ENCODE results near the gene NR1I3. TPM values are rescaled to one million over a fixed set of nuclear protein-coding genes. Genes with fewer than 3 reads are reported as not detected.

Gene NR1I3
- total RNA-seq, 1 donor from 2014 or later = not detected

DNA sequence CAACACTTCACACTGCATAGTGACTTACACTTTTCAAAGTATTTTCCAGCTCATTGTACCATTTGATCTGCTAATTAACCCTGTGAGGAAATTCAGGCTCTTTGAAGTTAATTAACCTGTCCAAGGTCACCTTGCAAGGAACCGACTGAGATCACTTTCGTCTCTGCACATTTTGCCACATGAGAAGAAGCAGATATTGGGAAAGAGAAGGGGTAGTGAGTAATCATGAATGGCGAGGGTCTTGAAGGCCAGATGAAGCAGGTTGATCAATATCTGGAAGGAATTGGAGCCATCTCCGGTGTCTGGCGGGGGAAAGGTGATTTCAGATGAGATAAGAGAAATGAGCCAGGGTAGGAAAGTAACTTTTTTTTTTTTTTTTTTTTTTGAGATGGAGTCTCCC lies 18.0 kb downstream of the NR1I3 start:
- no peak overlapping the region for H3K4me3 Mint-ChIP-seq (ENCODE audit: unreplicated experiment)
- Histone ChIP-seq H3K79me2 (ENCODE audit: insufficient read depth, low read length) (no peaks in the 10 kb centered on the region), H3K27ac (ENCODE audit: low read depth, low read length) (no peak overlapping the region), H3K9me3 (ENCODE audit: insufficient read depth, low read depth, low read length) (no peaks in the 10 kb centered on the region), H3K27me3 (ENCODE audit: insufficient read depth, low read length) (no peaks in the 10 kb centered on the region), H3K4me1 (ENCODE audit: insufficient read depth, low read length) (peaks cover 14% of the 10 kb centered on the region), H3K36me3 (ENCODE audit: insufficient read depth, low read length) (peaks cover 3% of the 10 kb centered on the region), H2AFZ (ENCODE audit: low read depth, low read length) (no peak overlapping the region), H3K4me3 (ENCODE audit: insufficient read depth, low read depth, low read length) (no peak overlapping the region), H3K4me2 (ENCODE audit: low read length) (no peak overlapping the region), H4K20me1 (ENCODE audit: insufficient read depth, low read length) (no peaks in the 10 kb centered on the region), H3K9ac (ENCODE audit: low read length) (no peak overlapping the region)
- H3K27me3 Mint-ChIP-seq (ENCODE audit: low read depth, unreplicated experiment) = peaks cover 11% of the 10 kb centered on the region
- peaks cover 3% of the 10 kb centered on the region for H3K36me3 Mint-ChIP-seq (ENCODE audit: low read depth, unreplicated experiment)
- no peak overlapping the region for H3K27ac Mint-ChIP-seq (ENCODE audit: unreplicated experiment)
- peaks cover 15% of the 10 kb centered on the region for H3K4me1 Mint-ChIP-seq (ENCODE audit: low read depth, unreplicated experiment)
- no peak for TF ChIP-seq EZH2 (IDR thresholded peaks at IDR 0.05; ENCODE audit: insufficient read depth, low read length)
- TF ChIP-seq CTCF (IDR thresholded peaks at IDR 0.05; ENCODE audit: insufficient read depth, low read depth, low read length) = no peak
- no peak for DNase-seq (ENCODE audit: low read depth)
- no peaks in the 10 kb centered on the region for H3K9me3 Mint-ChIP-seq (ENCODE audit: unreplicated experiment)
- no peak for FAIRE-seq

GRCh38 chr1:161219078-161219892 lies 18.7 kb downstream of the NR1I3 start:
- Histone ChIP-seq H3K27ac (ENCODE audit: low read depth, low read length) (no peak overlapping the region), H4K20me1 (ENCODE audit: insufficient read depth, low read length) (no peaks in the 10 kb centered on the region), H3K4me3 (ENCODE audit: insufficient read depth, low read depth, low read length) (no peak overlapping the region), H3K27me3 (ENCODE audit: insufficient read depth, low read length) (no peaks in the 10 kb centered on the region), H3K4me2 (ENCODE audit: low read length) (no peak overlapping the region), H3K36me3 (ENCODE audit: insufficient read depth, low read length) (peaks cover 3% of the 10 kb centered on the region), H3K9me3 (ENCODE audit: insufficient read depth, low read depth, low read length) (no peaks in the 10 kb centered on the region), H3K79me2 (ENCODE audit: insufficient read depth, low read length) (no peaks in the 10 kb centered on the region), H3K4me1 (ENCODE audit: insufficient read depth, low read length) (peaks cover 14% of the 10 kb centered on the region), H3K9ac (ENCODE audit: low read length) (no peak overlapping the region), H2AFZ (ENCODE audit: low read depth, low read length) (no peak overlapping the region)
- FAIRE-seq (no peak), DNase-seq (ENCODE audit: low read depth) (no peak)
- Mint-ChIP-seq H3K9me3 (ENCODE audit: unreplicated experiment) (no peaks in the 10 kb centered on the region), H3K4me3 (ENCODE audit: unreplicated experiment) (no peak overlapping the region), H3K27me3 (ENCODE audit: low read depth, unreplicated experiment) (peaks cover 11% of the 10 kb centered on the region), H3K36me3 (ENCODE audit: low read depth, unreplicated experiment) (peaks cover 8% of the 10 kb centered on the region), H3K27ac (ENCODE audit: unreplicated experiment) (no peak overlapping the region), H3K4me1 (ENCODE audit: low read depth, unreplicated experiment) (peaks cover 15% of the 10 kb centered on the region)
- TF ChIP-seq EZH2 (IDR thresholded peaks at IDR 0.05; ENCODE audit: insufficient read depth, low read length) (no peak), CTCF (IDR thresholded peaks at IDR 0.05; ENCODE audit: insufficient read depth, low read depth, low read length) (no peak)
